Measurements from ENCODE around the gene THBS2.
"Not testable (repeated sequence)": the region's sequence is repeated elsewhere in the genome, so short reads cannot be mapped to it uniquely, and the experiment has no call there.

The THBS2 gene

GRCh38 chr6:169274781-169275180, 21.1 kb upstream of the THBS2 start:
- intact Hi-C loops (cut with DNase I), result no loop called here
- no peak for DNase-seq

- intact Hi-C loops (cut with DNase I), result no loop called here
Measured at GRCh38 chr6:169273511-169273910, 19.9 kb upstream of the THBS2 start.

GRCh38 chr6:169271877-169272216, 18.2 kb upstream of the THBS2 start:
- intact Hi-C loops (cut with DNase I), result no loop called here
- no peak for DNase-seq

More at GRCh38 chr6:169273511-169273910, 19.9 kb upstream of the THBS2 start:
- no peak for DNase-seq

GRCh38 chr6:169271158-169271876, 17.7 kb upstream of the THBS2 start:
- no peak for DNase-seq
- intact Hi-C loops (cut with DNase I), result no loop called here

DNA sequence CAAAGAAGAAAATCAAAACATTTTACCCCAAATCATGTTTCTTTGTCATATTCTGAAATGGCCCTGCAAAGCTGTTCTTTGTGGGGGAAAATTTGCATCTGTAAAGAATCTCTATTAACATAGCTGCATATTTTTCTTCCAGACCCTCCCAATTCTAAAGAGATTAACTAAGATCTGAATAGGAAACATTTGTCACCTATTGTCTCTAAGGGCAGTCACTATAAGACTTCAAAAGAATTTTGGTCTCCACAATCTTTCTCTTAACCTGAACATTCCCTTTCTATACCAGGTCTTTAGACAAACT, 16.4 kb upstream of the THBS2 start:
- intact Hi-C loops (cut with DNase I), result not testable (repeated sequence)

GRCh38 chr6:169269180-169270076, 15.8 kb upstream of the THBS2 start:
- DNase-seq, result peak in 1 of 10 donors; percentile 63

More for the DNA sequence above, 16.4 kb upstream of the THBS2 start:
- not testable (repeated sequence) for DNase-seq

GRCh38 chr6:169268276-169268675, 14.6 kb upstream of the THBS2 start:
- intact Hi-C loops (cut with DNase I), result no loop called here
- no peak for DNase-seq

More at GRCh38 chr6:169269180-169270076, 15.8 kb upstream of the THBS2 start:
- intact Hi-C loops (cut with DNase I), result no loop called here

DNA sequence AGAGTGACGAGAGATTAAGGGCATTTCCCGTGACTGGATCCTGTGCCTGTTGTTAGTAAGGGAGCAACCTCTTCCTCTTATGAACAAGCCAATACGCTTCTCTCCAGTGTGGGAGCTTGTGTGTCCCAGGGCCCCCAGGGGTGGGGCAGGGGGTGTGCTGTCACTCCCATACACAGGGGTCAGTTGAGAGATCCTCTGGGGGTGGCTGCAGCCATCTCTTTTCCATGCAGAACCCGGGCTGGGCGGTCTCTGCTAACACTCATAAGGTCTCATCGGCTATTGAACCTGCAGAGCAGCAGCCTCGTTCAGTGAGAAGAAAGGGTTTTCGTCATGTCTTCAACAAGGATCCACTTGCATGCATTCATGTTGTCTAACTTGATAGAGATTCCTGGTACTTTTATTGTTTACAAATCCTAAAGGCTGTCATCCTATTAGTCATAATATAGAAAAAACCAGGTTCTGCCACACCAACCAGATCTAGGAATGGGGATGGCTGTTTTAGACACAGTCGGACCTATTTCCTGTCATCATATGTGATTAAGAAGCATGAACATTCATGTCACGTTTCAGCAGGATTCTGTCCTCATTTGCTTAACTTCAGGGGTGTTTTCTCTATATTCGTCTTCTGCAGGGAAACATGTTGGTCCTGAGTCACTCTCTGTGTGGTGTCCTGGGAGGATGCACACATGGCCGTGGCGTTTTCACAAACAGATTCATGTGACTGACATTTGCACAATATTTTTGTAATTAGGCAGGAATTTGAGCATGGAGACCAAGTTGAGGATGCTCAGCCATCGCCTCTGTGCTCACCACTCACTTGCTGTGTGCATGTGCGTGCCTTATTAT, 13.3 kb upstream of the THBS2 start:
- peak in 1 of 10 donors; percentile 57 for DNase-seq
- intact Hi-C loops (cut with DNase I), result no loop called here

DNA sequence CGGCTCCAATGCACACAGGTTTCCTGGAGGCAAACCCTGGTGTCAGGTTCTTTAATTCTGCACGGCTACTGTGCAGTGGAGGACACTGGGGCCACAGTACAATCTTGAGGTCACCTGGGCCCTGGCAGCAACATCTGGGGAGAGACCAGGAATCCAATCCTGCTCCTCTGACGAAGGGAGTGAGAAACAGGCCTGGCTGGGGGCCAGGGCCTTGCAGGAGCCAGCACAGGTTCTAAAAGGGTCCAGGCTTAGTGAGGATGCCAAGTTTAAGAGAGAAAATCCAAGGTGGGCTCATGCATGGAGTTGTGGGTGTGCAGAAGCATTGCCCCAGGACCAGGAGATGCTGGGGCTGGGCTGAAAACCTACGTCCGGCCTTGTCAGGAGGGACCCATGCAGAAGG, 12.6 kb upstream of the THBS2 start:
- intact Hi-C loops (cut with DNase I), result no loop called here
- peak in 1 of 10 donors; percentile 57 for DNase-seq

DNA sequence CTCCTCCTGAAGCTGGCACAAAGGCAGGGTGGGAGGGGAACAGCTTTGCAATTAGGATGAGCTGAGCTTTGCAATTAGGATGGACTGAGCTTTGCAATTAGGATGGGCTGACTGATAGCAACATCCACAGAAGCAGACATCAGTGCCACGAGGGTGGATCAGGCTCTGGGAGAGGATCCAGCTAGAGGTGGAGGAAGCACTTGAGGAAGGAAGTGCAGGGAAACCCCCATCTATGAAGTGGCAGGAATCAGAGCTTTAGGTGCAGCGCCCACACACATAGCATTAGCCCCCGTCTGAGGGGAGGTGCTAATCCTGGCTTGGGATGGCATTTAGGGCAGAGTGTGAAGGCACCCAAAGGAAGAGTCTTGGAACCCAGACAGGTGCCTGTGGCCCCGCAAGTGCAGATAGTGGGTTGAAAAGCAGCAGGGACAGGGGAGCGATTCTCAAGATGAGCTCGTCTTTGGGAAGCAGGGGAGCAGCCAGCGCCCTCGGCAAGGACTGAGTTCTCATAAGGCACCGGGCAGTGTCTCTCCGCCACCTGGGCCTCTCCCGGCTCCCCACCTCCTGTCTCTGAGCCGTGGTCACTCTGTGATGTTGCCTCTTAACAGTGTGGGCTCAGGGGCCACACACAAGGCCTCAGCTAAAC, 12.0 kb upstream of the THBS2 start:
- intact Hi-C loops (cut with DNase I), result no loop called here
- peak in 1 of 10 donors; percentile 73 for DNase-seq

DNA sequence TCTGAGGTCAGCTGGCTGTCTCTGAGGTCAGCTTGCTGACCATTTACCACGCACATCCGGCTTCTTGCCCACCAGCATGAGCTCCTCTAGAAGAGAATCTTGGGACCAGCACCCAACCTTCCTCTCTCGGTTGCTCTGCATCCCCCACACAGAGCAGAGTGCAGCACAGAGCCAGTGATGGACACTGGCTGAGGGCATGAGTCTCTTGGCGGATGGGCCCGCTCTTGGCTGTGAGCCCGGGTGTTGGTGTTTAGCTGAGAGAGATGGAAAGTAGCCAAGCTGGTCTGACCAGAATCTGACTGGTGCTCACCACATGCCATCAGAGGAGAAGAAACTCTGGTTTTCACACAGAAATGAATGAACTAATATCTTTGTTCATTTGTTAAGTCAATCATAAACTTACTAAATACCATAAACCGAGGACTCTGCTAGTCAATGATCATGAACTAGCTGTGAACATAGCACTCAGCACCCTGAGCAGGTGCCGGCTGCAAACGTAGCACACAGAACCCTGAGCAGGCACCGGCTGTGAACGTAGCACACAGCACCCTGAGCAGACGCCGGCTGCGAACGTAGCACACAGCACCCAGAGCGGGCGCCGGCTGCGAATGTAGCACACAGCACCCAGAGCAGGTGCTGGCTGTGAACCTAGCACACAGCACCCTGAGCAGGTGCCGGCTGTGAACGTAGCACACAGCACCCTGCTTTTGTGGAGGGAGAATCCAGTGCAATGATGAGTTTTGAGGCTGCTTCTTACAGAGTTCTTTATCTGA, 10.4 kb upstream of the THBS2 start:
- intact Hi-C loops (cut with DNase I), result no loop called here
- DNase-seq, result peak in 4 of 10 donors; percentile 57 to 91 (median 72)

DNA sequence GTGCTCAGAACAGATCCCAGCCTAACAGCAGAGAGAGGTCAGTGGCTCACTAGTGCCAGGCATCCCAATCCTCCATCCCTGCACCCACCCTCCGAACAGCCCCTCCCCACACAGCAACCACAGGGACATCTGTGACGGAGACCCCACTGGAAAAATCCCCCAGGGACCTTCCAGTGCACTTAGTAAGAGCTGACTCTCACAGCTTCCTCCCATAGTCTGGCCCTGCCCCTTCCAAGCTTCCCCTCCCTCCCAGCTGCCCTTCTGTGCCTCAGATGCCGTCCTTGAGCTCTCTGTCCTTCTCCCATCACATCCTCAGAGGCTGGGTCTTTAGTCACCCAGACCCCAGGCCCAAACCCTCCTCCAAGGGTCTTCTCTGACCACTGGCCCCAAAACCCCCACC, 9.7 kb upstream of the THBS2 start:
- DNase-seq, result no peak
- intact Hi-C loops (cut with DNase I), result no loop called here

DNA sequence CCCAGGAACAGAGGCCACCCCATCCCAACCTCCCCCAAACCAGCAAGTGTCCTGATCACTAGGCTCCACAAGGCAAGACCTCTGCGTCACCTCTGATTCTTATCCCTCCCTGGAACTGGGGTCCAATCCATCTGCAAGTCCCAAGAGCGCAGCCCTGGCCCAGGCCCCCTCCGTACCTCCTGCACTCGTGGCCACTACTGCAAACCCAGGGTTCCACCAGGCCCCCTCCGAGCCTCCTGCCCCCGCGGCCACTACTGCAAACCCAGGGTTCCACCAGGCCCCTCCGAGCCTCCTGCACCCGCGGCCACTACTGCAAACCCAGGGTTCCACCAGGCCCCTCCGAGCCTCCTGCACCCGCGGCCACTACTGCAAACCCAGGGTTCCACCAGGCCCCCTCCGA, 9.0 kb upstream of the THBS2 start:
- DNase-seq, result peak in 1 of 10 donors; percentile 59
- intact Hi-C loops (cut with DNase I), result not testable (repeated sequence)

- DNase-seq, result no peak
- intact Hi-C loops (cut with DNase I), result no loop called here
Measured at GRCh38 chr6:169256518-169256917, 2.9 kb upstream of the THBS2 start.

- intact Hi-C loops (cut with DNase I), result no loop called here
- no peak for DNase-seq
Measured at GRCh38 chr6:169256061-169256460, 2.4 kb upstream of the THBS2 start.

GRCh38 chr6:169255643-169256042, 2.0 kb upstream of the THBS2 start:
- DNase-seq, result no peak
- intact Hi-C loops (cut with DNase I), result no loop called here

GRCh38 chr6:169254456-169255316, 1.0 kb upstream of the THBS2 start:
- peak in 1 of 10 donors; percentile 77 for DNase-seq
- intact Hi-C loops (cut with DNase I), result loop anchor here (5.0 kb wide), 1 partner anchor 42 kb away; no protein-coding TSS in a partner anchor

DNA sequence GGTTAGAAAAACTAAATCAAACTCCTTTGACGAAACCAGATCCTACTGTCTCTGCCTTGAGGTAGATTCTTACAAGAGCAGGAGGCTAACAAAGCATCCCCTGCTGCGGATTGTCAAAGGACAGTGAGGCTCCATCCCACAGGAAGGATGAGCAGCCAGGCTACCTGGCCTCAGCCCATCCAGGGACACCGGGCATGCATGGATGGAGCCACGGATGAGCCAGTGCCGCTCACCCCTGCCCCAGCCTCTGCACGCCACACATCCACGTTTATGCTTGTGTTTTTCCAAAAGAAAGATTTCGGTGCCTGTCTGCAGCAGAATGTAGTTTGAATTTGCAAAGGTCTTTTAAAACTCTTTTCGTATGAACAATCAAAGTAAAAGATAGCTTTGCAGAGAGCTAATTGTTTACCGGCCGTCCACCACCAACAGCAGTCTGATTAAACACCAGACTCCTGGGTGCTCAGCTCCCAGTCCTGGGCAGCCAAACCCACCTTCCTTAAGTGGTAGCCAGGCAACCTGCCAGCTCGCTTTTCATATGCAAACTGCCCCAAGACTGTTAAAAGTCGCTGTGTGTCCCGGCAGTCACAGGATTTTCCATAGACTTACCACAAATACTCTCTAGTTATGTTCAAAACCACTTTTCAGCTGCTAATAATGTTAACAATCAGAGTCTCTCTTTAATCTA, 999 bp downstream of the THBS2 start:
- peak in 2 of 10 donors; percentile 47 to 60 for DNase-seq
- intact Hi-C loops (cut with DNase I), result loop anchor here (5.0 kb wide), 1 partner anchor 40 kb away; no protein-coding TSS in a partner anchor
